Stimulated activated CD4-positive, alpha-beta T cell treated with anti-CD3 and anti-CD28 coated beads, Interleukin-15, amount 100 ng/mL, for 24 hours (primary cell): ENCODE measurements around the gene CIDEB.
A peak's percentile ranks its signal among the peaks of the same experiment; 100 is the strongest.
"Not testable (repeated sequence)": the region's sequence is repeated elsewhere in the genome, so short reads cannot be mapped to it uniquely, and the experiment has no call there.

ENCODE experiments used
- DNase-seq: peaks from one replicate; pipeline ENCODE4 v3.0.0-alpha.2; 2020

The CIDEB gene, protein sequence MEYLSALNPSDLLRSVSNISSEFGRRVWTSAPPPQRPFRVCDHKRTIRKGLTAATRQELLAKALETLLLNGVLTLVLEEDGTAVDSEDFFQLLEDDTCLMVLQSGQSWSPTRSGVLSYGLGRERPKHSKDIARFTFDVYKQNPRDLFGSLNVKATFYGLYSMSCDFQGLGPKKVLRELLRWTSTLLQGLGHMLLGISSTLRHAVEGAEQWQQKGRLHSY

DNA sequence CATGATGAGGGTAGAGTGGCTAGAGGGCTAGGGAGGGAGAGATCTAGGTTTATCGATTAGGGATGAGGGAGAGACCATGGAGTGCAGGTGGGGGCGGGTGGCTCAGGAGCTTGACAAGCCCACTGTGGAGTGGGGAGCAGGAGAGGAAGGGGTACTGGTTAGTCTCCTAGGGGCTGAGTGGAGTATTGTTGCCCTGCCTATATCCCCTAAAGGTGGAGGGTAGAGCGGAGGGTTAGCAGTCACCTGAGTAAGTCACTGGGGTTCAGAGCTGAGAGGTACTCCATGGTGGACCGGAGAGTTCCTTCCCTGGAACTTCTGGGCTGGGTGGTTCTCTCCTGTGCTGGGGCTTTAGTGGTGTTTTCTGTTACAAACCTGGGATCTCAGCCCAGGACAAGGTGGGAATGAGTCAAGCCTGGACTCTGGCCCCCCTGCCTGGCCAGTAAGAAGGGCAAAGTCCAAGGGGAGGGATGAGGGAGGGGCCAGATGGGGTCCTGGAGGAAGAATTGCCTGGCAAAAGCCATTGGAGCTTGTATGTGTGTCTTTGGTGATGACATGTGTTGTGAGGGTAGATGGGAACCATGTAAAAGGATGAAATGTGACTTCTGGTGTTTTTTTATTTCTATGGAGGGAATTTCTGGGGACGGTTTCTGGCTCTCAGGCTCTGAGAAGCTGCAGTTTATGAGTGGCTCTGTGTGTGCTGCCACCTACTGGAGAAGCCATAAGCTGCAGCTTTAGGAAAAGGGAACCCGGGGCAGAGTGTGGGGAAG, at the start of gene CIDEB:
Gene CIDEB, minus strand, starts transcription at position 403 of the 767 bp plus-strand sequence. Its CDS starts 119 bp downstream, at position 284.
- DNase-seq = peak; percentile 69

DNA sequence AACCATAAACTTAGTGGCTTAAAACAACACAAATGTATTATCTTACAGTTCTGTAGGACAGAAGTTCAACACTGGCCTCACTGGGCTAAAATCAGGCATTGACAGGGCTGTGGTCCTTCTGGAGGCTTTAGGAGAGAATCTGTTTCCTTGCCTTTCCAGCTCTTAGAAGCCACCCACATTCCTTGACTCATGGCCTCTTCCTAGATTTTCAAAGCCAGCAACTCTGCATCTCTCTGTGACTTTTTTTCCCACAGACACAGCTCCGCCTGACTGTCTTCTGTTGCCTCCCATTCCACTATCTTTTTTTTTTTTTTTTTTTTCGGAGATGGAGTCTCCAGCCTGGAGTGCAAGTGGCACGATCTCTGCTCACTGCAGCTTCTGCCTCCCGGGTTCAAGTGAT, 48.4 kb upstream of the CIDEB start:
- no peak for DNase-seq

DNA sequence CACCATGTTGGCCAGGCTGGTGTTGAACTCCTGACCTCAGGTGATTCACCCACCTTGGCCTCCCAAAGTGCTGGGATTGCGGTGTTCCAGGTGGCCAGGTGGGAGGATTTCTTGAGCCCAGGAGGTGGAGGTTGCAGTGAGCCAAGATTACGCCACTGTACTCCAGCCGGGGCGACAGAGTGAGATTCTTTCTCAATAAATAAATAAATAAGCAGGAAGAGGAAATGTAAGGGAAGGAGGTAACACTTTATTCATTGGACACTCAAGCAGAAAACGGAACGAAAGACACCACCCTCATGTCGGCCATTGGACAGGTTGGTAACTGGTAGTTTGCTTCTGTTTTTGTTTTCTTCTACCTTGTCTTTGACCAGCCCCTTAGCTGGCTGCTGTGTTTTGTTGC, 47.2 kb upstream of the CIDEB start:
- no peak for DNase-seq

DNA sequence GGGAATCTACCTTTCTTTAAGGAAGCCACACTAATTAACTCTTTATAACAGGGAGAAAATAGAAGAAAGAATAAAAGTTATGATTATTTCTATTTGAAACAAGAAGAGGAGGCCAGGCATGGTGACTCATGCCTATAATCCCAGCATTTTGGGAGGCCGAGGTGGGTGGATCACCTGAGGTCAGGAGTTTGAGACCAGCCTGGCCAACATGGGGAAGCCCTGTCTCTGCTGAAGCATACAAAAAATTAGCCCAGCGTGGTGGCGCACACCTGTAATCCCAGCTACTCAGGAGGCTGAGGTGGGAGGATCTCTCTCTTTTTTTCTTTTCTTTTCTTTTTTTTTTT, 46.7 kb upstream of the CIDEB start:
- not testable (repeated sequence) for DNase-seq

DNA sequence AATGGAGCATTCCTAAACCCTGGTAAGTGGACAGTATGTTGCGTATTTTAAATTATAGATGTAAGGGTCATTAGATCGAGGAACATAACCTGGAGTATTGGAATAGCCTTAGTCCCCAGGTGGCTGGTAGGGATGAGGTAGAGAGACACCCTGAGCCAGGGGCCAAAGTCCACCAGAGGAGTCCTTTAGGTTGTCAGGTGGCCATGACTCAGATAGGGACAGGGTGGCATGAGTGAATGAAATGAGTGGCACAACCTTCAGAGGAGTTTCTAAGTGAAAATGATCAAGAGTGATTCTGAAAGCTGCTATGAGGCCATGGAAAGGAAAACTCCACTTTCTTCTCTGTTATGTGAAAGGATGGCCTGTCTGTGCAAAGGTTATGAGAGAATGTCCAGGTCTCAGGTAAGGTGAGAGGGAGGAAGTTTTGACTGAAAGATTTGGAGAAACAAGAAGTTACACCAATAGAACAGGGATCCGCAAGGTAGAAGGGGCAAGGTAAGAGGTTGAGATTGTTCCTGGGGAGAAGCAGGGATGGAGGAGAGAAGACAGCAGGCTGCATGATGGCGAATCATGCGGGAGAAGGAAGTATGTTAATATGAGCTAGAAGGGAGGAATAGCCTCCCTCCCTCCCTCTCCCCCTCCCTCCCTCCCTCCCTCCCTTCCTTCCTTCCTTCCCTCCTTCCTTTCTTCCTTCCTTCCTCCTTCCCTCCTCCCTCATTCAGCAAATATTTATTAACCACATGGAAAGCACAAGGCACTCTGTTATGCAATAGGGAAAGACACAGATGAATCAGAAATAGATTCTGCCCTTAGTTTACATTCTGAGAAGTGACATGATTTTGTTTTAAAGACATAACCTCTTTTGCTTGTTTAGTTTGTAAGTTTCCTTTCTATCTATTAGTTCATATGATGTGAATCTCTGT, 46.0 kb upstream of the CIDEB start:
- no peak for DNase-seq

DNA sequence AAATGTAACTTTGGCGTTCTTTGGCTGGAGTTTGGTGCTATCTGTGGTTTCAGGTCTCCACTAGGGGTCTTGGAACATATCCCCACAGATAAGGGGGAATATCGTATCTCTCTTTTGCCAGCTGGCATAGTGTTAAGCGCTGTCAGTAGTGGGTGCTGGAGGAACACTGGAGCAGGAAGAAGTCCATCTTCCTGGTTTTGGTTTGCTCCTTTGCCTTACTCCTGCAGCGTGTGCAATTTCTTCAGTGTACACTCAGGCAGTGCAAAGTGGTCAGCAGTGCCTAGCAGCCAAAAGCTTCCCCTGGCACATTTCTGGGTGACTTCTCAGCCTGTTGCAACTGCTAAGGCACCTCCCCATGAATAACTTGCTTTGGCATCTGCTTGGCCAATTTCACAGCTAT, 43.7 kb upstream of the CIDEB start:
- DNase-seq = no peak

DNA sequence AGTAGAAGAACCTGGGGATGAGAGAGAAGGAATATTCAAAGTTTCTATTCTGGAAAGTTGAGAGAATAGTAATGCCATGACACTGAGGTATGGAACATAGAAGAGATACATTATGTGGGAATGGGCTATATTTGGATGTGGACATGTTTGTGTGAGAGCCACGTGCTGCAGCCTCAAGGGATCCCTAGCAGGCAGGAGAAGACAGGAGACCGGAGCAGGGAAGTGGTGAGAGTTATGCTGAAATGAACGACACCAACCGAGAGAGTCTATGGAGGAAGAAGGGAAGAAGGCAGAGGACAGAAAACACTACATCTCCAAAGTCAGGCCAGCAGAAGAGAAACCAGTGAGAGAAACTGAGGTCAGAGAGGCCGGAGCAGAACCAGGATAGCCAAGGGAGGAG, 42.0 kb upstream of the CIDEB start:
- DNase-seq = no peak

DNA sequence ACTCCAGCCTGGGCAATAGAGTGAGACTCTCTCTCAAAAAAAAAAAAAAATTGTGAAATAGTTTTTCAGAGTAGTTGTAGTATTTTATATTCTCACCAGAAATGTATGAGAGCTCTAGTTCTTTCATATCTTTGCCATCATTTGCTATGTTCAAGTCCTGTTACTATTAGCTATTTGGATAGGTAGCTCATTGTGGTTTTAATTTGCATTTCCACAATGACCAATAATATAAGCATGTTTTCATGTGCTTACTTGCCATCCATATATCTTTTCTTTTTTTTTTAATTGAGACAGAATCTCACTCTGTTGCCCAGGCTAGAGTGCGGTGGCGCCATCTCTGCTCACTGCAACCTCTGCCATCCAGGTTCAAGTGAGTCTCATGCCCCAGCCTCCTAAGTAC, 40.4 kb upstream of the CIDEB start:
- DNase-seq = no peak

DNA sequence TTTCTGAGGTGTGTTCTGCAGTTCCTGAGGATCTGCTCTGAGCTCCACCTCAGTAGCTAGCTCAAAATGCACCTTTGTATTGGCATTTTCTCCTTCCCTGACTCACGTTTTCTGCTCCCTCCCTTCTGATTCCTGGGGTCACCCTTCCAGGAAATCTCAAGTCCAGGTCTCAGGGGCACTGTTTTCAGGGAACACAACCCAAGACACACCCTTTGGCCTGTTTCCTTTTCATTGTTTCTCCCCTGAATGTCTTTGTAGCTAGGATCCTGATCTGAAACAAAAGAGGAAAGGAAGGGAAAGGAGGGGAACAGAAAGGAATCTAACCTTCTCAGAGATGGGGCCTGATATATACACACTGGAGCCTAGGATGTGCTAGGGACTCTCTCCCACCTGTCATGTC, 39.4 kb upstream of the CIDEB start:
- no peak for DNase-seq

DNA sequence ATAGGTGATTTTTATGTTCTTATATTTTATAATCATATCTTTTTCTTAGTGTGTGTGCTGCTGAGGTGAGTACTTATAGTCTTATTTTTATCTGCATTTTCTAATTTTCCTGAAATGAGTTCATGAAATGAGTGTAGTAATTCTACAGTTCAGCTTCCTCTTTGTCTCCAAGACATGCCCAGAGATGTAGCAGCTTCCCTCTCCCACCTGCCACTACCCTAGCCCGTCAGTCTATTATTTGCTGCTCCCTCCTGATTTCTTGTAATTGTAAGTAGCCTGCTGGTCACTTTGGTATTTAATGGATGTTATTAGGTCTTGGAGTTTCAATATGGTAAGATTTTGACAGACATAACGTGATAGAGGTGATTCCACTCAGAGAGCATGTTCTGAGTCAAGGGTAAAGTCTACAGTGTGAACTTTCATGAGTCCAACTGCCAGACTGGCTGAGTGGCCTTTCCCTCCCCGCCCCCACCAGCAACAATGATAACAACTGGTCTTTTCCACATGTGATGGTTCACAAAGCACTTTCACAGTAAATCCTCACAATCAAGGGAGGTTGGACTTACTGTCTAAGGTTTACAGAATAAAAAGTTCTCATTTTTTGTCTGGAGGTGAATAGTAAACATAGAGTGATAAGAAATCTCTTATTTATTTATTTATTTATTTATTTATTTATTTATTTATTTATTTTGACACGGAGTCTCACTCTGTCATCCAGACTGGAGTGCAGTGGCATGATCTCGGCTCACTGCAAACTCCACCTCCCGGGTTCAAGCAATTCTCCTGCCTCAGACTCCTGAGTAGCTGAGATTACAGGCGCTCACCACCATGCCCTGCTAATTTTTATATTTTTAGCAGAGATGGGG, 36.3 kb upstream of the CIDEB start:
- DNase-seq = no peak

DNA sequence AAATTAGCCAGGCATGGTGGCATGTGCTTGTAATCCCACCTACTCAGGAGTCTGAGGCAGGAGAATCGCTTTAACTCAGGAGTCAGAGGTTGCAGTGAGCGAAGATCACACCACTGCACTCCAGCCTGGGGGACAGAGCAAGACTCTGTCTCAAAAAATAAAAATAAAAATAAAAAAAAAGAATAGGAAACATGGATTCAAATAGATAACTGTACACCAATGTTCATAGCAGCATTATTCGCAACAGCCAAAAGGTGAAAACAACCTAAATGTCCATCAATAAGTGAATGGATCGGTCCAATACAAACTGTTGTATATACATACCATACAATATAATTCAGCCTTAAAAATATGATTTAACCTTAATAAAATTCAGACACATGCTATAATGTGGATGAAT, 35.1 kb upstream of the CIDEB start:
- DNase-seq = no peak

DNA sequence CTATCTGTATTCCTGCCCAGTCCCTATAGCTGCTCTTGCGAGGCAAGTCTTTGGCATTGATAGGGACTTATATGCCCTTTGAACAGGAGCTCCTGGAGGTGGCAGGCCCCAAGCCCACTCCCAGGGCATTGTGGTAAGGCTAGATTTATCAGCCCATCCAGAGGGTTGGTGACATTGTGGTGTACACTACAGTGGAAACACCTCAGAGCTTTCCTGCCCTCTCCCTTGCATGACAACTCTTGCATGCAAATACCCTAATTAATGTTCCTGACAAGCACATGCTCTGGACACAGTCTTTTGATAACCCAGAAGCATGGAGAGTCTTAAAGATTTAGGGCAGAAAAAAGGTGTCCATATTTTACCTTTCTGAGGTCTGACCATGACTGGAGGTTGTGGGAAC, 32.8 kb upstream of the CIDEB start:
- DNase-seq = no peak

DNA sequence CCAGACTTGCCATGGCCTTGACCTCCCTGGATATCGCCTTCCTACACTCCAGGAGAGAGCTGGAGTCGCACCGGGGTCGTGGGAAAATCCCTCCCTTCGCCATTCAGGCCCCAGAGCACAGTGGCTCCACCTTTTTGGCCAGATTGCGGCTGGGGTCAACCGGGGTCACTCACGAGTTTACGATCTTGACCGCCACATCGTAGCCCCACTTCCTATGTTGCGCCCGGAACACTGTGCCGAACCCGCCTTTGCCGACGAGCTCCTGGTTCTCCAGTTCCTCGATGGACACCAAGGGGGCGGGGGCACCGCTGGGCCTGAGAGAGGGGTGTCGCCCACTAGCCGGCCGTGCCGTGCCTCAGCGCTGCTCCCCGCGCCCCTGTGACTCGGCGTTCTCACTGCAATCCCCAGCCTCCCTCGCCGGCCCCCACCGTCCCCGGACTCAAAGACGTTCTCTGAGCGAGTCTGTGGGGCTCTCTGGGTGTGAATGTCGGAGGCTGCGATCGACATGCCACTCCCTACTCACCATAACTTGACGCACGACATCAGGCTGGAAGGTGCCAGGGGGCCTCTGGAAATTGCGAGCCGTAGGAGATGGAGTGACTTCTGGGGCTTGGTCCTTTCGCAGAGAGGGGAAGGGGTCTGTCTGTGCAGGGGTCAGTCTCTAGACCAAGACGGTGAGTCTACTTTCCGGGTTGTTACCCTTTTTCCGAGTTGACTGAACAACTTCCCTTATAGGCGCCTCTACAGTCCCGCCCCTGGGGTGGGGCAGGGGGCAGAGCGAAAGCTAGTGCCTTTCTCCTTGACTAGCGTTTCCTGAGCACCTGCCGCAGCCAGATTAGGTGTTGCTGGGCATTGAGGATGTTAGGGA, 31.7 kb upstream of the CIDEB start, which contains the start of gene RIPK3:
Gene RIPK3, minus strand, starts transcription at position 708 of the 868 bp plus-strand sequence. Its CDS starts 165 bp downstream, at position 543.
- peak; percentile 82 for DNase-seq

DNA sequence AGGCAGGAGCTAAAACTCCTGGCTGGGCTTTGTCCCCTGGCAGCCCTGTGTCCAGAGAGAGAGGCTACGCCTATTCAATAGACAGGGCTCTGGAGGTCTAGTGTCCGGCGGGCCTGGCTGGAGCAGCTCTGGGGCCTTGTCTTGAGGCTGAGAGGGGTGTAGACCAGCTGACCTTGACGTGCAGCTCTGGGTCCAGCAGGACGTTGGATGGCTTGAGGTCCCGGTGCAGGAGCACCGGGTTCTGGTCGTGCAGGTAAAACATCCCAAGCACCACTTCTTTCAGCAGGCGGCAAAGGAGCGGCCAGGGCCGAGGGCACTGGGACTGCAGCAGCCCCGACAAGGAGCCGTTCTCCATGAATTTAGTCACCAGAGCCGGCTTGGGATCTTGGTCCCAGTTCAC, 31.1 kb upstream of the CIDEB start:
- no peak for DNase-seq

DNA sequence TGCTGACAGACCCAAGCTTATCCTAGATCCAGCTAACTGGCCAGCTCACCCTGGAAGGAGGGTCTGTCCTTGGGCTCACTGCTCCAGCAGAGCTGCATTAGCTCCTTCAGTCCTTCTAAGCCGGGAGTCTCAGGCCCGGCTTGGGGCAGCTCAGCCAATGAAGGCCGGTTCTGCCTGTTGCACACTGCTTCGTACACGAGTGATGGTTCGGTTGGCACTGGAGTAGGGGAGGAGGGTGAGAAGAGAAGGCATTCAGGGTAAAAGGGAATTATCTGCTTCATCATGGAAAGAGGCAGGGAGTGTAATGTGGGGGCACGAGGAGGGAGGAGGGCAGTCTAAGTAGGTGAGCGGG, 30.0 kb upstream of the CIDEB start:
- DNase-seq = no peak

DNA sequence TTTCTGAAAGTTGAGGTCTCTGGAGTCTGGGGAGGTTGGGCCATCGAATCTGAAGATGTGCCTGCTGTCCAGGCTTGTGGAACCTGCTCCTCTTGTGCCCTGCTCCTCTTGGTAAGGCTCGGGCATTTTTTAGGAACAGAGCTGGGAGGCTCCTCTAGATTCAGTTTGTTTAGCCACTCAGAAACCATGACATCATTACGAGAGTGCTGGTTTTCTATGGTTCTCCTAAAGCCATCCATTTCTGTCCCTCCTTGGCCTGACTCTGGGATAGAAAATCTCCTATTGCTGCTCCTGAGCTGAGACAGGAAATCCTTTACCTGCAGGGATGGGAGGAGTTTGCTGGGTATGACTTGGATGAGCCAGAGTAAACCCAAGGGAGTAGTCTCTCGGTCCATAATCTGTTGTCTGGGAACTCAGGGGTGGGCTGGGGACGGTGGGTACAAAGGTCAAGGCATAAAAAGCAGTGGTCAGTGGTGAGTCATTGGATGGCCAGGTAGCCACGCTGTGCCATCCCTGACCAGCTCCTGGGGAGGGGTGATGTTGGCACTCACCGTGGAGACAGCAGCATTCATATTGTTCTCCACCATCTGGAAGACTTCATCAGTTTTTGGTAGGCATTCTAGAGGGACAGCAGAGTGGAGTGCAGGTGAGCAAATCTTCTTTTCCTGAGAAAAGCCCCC, 29.5 kb upstream of the CIDEB start:
- DNase-seq = no peak

DNA sequence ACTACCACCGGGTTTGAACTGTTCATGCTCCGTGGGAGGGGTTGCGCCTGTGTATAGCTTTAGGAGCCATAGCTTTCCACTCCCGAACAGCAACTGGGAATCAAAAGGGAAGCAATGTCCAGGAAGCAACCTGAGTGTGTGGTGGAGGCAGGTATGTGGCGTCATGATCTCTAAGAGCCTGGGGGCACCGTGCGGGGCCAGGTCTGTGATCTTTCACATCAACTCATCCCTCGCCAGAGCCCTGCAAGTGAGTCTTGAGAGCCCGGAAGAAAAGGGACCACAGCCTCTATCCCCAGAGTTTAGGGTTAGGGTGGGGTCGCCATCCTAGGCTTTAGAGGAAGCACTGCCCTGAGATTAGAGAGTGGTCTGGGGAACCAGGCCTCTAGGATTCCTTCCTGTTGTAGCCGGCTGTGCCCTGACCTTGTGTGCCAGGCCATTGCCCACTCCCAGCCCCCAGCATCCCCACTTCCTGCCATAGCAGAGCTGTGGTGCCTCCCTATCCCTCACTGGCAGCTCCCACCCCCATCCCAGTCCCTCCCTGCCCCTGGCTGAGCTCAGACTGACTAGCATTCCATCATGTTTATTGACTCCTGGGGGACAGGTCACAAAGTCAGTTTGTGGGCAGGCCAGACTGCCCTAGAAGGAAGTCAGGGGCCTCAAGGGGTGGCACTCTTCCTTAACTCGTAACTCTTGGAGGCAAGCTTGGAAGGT, 27.8 kb upstream of the CIDEB start:
- no peak for DNase-seq

DNA sequence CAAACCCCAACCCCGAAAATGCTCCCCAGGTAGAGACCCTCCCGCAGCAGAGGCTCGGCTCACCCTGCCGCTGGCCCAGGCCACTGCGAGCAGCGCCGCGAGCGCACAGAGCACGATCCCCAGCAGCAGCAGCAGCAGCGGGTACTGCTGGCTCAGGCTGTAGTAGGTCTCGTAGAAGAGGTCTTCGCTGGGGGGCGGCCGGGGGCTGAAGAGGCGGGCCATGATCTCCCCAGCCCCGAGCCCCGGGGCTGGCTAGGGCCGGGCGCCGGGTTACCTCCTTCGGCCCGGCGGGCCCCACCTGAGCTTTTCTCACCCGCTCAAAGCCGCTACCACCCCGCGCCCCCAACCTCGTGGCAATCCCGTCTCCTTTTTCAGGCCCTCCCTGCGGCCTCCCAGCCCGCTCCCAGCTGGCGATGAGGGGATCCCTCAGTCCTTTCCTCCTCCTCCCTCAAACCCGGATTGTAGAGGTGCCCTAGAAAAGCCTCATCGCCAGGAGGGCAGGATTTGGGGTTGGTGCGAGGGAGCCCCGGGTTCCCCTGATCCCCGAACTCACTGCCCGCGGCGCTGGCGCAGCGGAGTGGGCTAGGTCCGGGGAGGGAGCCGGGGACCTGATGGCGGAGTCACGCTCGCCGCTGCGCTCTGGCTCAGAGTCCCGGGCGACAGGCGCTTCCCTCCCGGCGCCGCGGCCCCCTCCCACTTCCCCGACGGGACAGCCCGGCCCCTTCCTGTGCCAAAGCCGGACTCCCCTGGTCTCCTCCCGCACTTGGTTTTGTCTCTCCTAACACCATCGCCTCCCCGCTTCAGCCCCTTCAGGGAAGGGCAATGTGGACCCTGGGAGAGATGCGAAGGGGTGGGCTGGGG, 26.9 kb upstream of the CIDEB start, which contains the start of gene ADCY4:
Gene ADCY4, minus strand, starts transcription at position 641 of the 861 bp plus-strand sequence. Its CDS starts 419 bp downstream, at position 222.
- DNase-seq = no peak
